OCI-LY3 (cell line): ENCODE data around the gene PRDM11.

Experiments used
- H2AFZ ChIP-seq: fragments of 200-600, 300-600 bp; shearing (Covaris generic); 2 replicates; pipeline ENCODE4 v1.6.0; 2014; ENCODE audit warnings: antibody characterized with exemption, low read depth, low read length
- H3K27ac ChIP-seq: fragments of 200-600, 300-600 bp; sonication (generic); 2 replicates; pipeline ENCODE4 v1.5.1; 2014; ENCODE audit warnings: mild to moderate bottlenecking, low read length, moderate library complexity, mixed read lengths
- H3K27me3 ChIP-seq: fragments of 200-600, 300-600 bp; sonication (generic); 2 replicates; pipeline ENCODE4 v1.6.1; 2014; ENCODE audit warnings: low read depth, low read length, mixed read lengths
- H3K36me3 ChIP-seq: fragments of 200-600, 300-600 bp; sonication (generic); replicated peaks from 2 replicates; pipeline ENCODE3; 2014; ENCODE audit warnings: low read depth, low read length, mixed read lengths
- H3K4me1 ChIP-seq: fragments of 300-600, 200-600 bp; sonication (generic); 2 replicates; pipeline ENCODE4 v1.6.1; 2014; ENCODE audit warnings: low read length, mixed read lengths
- H3K4me2 ChIP-seq: fragments of 200-600, 300-600 bp; sonication (generic); 2 replicates; pipeline ENCODE4 v1.6.1; 2014; ENCODE audit warnings: low read length, mixed read lengths
- H3K4me3 ChIP-seq: fragments of 300-600, 200-600 bp; sonication (generic); 2 replicates; pipeline ENCODE4 v1.5.1; 2014; ENCODE audit warnings: antibody characterized with exemption, mild to moderate bottlenecking, low read length, moderate library complexity
- H3K79me2 ChIP-seq: fragments of 300-600, 200-600 bp; shearing (Covaris generic); 2 replicates; pipeline ENCODE4 v1.6.1; 2014; ENCODE audit warnings: mild to moderate bottlenecking, low read length, mixed read lengths
- H3K9ac ChIP-seq: fragments of 300-600, 200-600 bp; shearing (Covaris generic); 2 replicates; pipeline ENCODE4 v1.6.0; 2014; ENCODE audit warnings: mild to moderate bottlenecking, low read length, moderate library complexity
- H3K9me3 ChIP-seq: fragments of 200-600, 300-600 bp; shearing (Covaris generic); 2 replicates; pipeline ENCODE4 v1.6.1; 2014; ENCODE audit warnings: low read length, mixed read lengths; ENCODE audit not compliant: insufficient read depth
- H4K20me1 ChIP-seq: fragments of 200-600, 300-600 bp; sonication (generic); 2 replicates; pipeline ENCODE4 v1.6.1; 2016; ENCODE audit warnings: low read length, mixed read lengths; ENCODE audit not compliant: insufficient read depth
- EZH2phosphoT487 ChIP-seq: fragments of 200-600 bp; shearing (Covaris generic); IDR thresholded peaks from 2 replicates; pipeline ENCODE4 v1.6.1; 2018; ENCODE audit warnings: antibody characterized with exemption, mixed run types, low read depth
- TF ChIP-seq, protein P1 (sequence below): fragments of 200-600, 300-600 bp; sonication (generic); IDR thresholded peaks from 2 replicates; pipeline ENCODE4 v1.5.1; 2014; ENCODE audit warnings: antibody characterized with exemption, low read length, low read depth

The PRDM11 gene

GRCh38 chr11:45225961-45226871, 79.8 kb downstream of the PRDM11 start:
- Histone ChIP-seq H3K9me3 (no peaks in the 10 kb centered on the region), H3K4me2 (no peak overlapping the region)

DNA sequence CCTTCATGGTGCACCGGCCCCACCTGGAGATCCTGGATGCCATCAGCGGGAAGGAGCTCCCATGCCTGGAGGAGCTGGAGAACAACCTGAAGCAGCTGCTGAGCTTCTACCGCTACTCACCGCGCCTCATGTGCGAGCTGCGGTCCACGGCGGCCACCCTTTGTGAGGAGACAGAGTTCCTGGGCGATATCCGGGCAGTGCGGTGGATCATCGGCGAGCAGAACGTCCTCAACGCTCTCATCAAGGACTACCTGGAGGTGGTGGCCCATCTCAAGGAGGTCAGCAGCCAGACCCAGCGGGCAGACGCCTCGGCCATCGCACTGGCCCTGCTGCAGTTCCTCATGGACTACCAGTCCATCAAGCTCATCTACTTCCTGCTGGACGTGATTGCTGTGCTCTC, 80.5 kb downstream of the PRDM11 start:
- H3K9ac ChIP-seq, result no peak overlapping the region
- H3K9me3 ChIP-seq, result no peaks in the 10 kb centered on the region
- no peak overlapping the region for H3K27ac ChIP-seq
- no peak overlapping the region for H3K4me3 ChIP-seq
- H3K36me3 ChIP-seq, result no peaks in the 10 kb centered on the region
- H2AFZ ChIP-seq, result no peak overlapping the region
- no peaks in the 10 kb centered on the region for H3K4me1 ChIP-seq
- H3K79me2 ChIP-seq, result no peaks in the 10 kb centered on the region
- H4K20me1 ChIP-seq, result no peaks in the 10 kb centered on the region
- H3K27me3 ChIP-seq, result no peaks in the 10 kb centered on the region
- no peak overlapping the region for H3K4me2 ChIP-seq
- TF ChIP-seq, protein P1, sequence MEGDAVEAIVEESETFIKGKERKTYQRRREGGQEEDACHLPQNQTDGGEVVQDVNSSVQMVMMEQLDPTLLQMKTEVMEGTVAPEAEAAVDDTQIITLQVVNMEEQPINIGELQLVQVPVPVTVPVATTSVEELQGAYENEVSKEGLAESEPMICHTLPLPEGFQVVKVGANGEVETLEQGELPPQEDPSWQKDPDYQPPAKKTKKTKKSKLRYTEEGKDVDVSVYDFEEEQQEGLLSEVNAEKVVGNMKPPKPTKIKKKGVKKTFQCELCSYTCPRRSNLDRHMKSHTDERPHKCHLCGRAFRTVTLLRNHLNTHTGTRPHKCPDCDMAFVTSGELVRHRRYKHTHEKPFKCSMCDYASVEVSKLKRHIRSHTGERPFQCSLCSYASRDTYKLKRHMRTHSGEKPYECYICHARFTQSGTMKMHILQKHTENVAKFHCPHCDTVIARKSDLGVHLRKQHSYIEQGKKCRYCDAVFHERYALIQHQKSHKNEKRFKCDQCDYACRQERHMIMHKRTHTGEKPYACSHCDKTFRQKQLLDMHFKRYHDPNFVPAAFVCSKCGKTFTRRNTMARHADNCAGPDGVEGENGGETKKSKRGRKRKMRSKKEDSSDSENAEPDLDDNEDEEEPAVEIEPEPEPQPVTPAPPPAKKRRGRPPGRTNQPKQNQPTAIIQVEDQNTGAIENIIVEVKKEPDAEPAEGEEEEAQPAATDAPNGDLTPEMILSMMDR, result no peak
- TF ChIP-seq EZH2phosphoT487, result no peak

More at GRCh38 chr11:45225961-45226871, 79.8 kb downstream of the PRDM11 start:
- Histone ChIP-seq H3K4me3 (no peak overlapping the region), H3K36me3 (no peaks in the 10 kb centered on the region), H3K27me3 (no peaks in the 10 kb centered on the region), H3K9ac (no peak overlapping the region), H4K20me1 (no peaks in the 10 kb centered on the region), H3K79me2 (no peaks in the 10 kb centered on the region), H3K4me1 (no peaks in the 10 kb centered on the region), H2AFZ (no peak overlapping the region), H3K27ac (no peak overlapping the region)
- TF ChIP-seq, protein P1, result no peak
- TF ChIP-seq EZH2phosphoT487, result no peak

GRCh38 chr11:45227836-45228235, 81.4 kb downstream of the PRDM11 start:
- Histone ChIP-seq H3K36me3 (no peaks in the 10 kb centered on the region), H3K79me2 (no peaks in the 10 kb centered on the region), H4K20me1 (no peaks in the 10 kb centered on the region), H3K4me3 (no peak overlapping the region), H3K4me1 (no peaks in the 10 kb centered on the region), H2AFZ (no peak overlapping the region), H3K4me2 (no peak overlapping the region), H3K27me3 (no peaks in the 10 kb centered on the region), H3K9me3 (no peaks in the 10 kb centered on the region), H3K9ac (no peak overlapping the region), H3K27ac (no peak overlapping the region)
- TF ChIP-seq EZH2phosphoT487, result no peak
- TF ChIP-seq, protein P1, result no peak

GRCh38 chr11:45229401-45230020, 83.1 kb downstream of the PRDM11 start:
- H4K20me1 ChIP-seq, result no peaks in the 10 kb centered on the region
- no peaks in the 10 kb centered on the region for H3K36me3 ChIP-seq
- no peak overlapping the region for H3K4me2 ChIP-seq
- no peaks in the 10 kb centered on the region for H3K27me3 ChIP-seq
- H3K27ac ChIP-seq, result no peak overlapping the region
- H3K9ac ChIP-seq, result no peak overlapping the region
- H3K4me1 ChIP-seq, result no peaks in the 10 kb centered on the region
- H3K79me2 ChIP-seq, result no peaks in the 10 kb centered on the region
- no peak overlapping the region for H2AFZ ChIP-seq
- no peaks in the 10 kb centered on the region for H3K9me3 ChIP-seq
- no peak overlapping the region for H3K4me3 ChIP-seq
- TF ChIP-seq, protein P1, result no peak
- no peak for TF ChIP-seq EZH2phosphoT487
